Activated CD4-positive, alpha-beta T cell treated with anti-CD3 and anti-CD28 coated beads, Interleukin-2, Interleukin-4, amounts not matched to agents 100 ng/mL and 50 ng/mL, durations not matched to agents 16 hours and 8 hours (primary cell): ENCODE data around the gene CNGA3.
"Not testable (repeated sequence)": the region's sequence is repeated elsewhere in the genome, so short reads cannot be mapped to it uniquely, and the experiment has no call there.

Experiments used
- DNase-seq: peaks from one replicate; pipeline ENCODE4 v3.0.0-alpha.2; 2020; ENCODE audit warnings: low spot score

Gene CNGA3

GRCh38 chr2:98346311-98347236 is at the start of gene CNGA3:
Gene CNGA3 (plus strand): TSS chr2:98346456. CDS start chr2:98369976, 23,520 bp downstream.
- no peak for DNase-seq

- DNase-seq, result no peak
Measured at GRCh38 chr2:98297817-98298682, 48.2 kb upstream of the CNGA3 start.

DNA sequence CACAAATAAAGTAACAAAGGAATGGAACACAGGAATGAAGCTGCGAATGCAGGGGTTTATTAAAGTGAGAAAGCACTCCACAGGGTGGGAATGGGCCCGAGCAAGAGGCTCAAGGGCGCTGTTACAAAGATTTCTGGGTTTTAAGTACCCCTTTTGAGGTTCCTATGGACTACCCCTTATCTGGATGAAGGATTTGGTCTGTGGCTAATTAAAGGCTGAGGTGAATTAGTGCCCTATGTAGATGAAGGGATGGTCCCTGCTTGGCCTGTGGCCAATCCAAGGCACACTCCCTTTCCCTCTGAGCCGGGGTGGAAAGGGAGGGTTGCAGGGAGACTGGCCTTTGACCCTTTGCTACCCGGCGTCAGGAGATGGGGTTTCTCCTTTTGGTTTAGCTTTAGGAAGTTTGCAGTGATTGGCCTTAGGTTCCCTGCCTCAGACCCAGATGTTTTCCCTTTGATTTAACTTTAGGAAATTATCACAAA is 47.5 kb upstream of the CNGA3 start:
- no peak for DNase-seq

DNA sequence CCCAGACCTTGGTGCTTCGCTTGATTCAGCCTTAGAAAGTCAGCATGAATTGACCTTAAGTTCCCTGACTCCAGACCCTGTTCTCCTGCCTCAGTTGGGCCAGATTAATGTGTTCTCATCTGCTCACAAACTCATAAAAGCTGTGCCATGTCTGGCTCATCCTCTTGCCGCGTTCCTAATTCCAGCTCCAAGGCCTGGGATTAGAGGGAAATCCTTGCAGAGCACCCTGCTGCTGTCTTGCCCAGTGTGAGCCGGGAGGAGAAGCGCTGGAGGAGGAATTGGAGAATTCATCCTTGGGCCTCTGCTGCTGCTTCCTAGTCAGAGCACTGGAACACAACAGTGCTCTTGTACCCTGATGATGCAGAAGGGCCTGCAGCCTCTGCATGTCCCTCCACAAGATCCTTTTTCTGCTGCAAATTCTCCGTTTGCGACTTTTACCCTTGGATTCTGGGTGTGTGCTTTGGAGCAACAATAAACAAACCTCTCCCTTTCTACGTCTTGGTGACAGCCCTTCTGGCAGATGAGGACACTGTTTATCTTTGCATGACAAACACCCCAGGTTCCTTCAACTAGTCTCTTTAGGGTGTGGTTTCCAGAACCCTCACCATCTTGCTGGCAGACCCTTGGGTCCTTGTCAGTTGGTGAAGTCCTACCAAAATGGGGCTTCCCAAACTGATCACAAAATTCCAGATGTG is 46.9 kb upstream of the CNGA3 start:
- no peak for DNase-seq

- DNase-seq, result no peak
Measured at GRCh38 chr2:98300141-98300874, 45.9 kb upstream of the CNGA3 start.

- no peak for DNase-seq
Measured at GRCh38 chr2:98301469-98301868, 44.8 kb upstream of the CNGA3 start.

- DNase-seq, result not testable (repeated sequence)
Measured at GRCh38 chr2:98307131-98307696, 39.0 kb upstream of the CNGA3 start.

GRCh38 chr2:98308068-98308467 is 38.2 kb upstream of the CNGA3 start:
- no peak for DNase-seq

DNA sequence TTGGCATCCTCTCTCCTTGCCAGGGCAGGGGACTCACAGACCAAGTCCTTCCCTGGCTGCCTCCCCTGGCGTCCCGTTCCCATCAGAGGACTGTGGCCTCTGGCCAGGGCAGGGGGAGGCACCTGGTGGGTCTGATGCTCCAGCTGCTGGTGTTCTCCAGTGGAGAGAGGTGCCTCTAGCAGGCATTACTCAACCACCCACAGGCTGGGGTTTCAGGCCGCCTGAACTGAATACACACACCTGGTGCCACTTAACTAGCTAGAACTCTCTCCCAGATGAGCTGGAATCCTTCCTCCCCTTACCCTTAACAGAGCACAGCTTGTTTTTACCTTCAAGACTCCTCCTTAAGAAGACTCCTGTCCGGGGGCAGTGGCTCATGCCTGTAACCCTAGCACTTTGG is 37.7 kb upstream of the CNGA3 start:
- no peak for DNase-seq

DNA sequence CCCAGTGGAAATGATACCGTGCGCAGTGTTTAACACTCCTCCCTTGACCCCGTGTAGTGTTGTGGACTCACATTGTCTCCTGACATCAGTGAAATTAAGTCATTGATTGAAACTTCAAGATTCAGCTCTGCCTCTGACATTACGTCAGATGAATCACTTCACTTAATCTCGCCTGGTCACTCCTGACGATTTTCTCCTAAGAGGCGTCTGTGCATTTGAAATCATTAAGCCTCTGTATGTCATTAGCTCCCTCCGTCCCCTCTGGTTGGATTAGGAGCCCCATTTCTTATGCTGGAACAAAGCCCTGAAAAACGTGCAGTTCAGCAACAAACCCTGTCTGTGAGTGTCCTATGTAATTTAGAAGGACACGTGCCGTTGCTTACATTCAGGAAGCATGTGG is 36.7 kb upstream of the CNGA3 start:
- no peak for DNase-seq

- no peak for DNase-seq
Measured at GRCh38 chr2:98310010-98310409, 36.2 kb upstream of the CNGA3 start.

DNA sequence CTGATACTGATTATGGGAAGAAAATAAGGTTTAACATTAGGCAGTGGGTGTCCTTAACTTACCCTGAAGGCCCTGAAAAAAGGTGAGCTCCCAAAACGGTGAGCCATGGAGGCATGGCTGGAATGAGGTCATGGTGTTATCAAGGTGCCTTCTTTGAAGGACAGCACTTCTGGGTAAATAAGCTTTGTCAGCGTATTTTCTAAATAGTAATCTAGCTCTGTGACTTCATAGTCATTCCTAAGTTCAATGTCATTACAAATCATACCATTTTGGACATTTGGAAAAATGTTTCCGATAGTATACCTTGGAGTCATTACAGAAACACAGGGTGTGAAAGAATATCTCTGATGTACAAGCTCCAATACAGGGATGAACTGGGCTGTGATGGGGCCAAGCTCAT is 35.2 kb upstream of the CNGA3 start:
- no peak for DNase-seq

GRCh38 chr2:98311771-98312545 is 34.3 kb upstream of the CNGA3 start:
- DNase-seq, result no peak

- DNase-seq, result no peak
Measured at GRCh38 chr2:98313492-98314250, 32.6 kb upstream of the CNGA3 start.

GRCh38 chr2:98314251-98314650 is 32.0 kb upstream of the CNGA3 start:
- DNase-seq, result no peak

DNA sequence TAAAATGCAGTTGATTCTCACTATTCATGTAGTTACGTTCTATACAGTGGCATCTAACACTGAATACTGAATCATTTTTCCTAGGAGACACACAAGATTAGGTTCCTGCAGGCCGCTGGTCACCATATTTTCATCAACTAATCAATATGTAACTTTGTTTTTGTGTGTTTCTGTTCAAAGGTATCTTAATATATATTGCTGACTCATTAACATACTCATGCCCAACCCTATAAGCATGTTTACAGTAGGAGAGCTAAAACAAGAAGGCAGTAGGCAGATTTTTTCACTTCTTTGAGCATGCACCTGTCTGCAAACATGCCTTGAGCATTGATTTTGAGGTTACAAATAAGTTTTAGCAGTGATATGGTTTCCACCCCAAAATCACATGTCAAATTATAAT is 30.3 kb upstream of the CNGA3 start:
- no peak for DNase-seq

DNA sequence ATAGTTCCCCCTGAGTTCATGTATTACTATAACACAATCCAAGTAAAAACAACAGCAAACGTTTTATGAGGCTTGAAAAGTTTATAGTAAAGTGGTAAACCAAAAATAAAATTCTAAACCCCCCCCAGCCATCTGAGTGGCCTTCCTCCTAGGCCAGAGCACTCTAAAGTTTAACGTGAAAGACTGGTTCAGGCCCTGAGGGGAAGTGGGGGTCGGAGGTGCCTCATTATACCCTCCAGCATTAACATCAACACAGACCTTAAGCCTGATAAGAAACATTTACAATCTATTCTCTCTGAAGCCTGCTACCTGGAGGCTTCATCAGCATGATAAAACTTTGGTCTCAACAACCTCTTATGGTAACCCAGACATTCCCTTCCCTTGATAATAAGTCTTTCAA is 29.0 kb upstream of the CNGA3 start:
- no peak for DNase-seq

GRCh38 chr2:98320171-98320570 is 26.1 kb upstream of the CNGA3 start:
- DNase-seq, result not testable (repeated sequence)

DNA sequence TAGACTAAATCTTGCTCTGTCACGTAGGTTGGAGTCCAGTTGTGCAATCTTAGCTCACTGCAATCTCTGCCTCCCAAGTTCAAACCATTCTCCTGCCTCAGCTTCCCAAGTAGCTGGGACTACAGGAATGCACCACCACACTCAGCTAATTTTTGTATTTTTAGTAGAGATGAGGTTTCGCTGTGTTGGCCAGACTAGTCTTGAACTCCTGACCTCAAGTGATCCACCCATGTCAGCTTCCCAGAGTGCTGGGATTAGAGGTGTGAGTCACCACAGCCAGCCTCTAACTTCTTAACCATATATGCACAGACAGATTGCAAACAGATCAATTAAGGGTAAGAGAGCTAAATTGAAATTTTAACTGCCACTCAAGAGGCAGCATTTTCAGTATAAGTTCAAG is 22.1 kb upstream of the CNGA3 start:
- no peak for DNase-seq

GRCh38 chr2:98327776-98328175 is 18.5 kb upstream of the CNGA3 start:
- no peak for DNase-seq
